Neural cell (in vitro differentiated cells): ENCODE results near the gene ARMH1. TPM values are rescaled to one million over a fixed set of nuclear protein-coding genes. Genes with fewer than 3 reads are reported as not detected.

Experiments
- H2AFZ ChIP-seq: fragments of 200-600, 300-800 bp; sonication (generic), shearing (Covaris generic); 2 replicates; pipeline ENCODE4 v1.6.0; 2014; ENCODE audit warnings: low read depth, mild to moderate bottlenecking, antibody characterized with exemption, low read length, moderate library complexity
- H3F3A ChIP-seq: fragments of 200-600 bp; shearing (Covaris generic); 2 replicates; pipeline ENCODE4 v1.6.1; 2016; ENCODE audit warnings: mild to moderate bottlenecking, moderate library complexity, mixed read lengths, antibody characterized with exemption, low read length; ENCODE audit not compliant: insufficient read depth, poor library complexity, severe bottlenecking
- H3K27ac ChIP-seq: fragments of 200-600, 300-800 bp; sonication (generic), shearing (Covaris generic); 2 replicates; pipeline ENCODE4 v1.5.1; 2014; ENCODE audit warnings: mild to moderate bottlenecking, low read length, moderate library complexity
- H3K27me3 ChIP-seq: fragments of 300-800, 200-600 bp; sonication (generic), shearing (Covaris generic); 2 replicates; pipeline ENCODE4 v1.6.0; 2014; ENCODE audit warnings: mild to moderate bottlenecking, low read depth, low read length, moderate library complexity; ENCODE audit not compliant: insufficient read depth
- H3K36me3 ChIP-seq: fragments of 300-800, 200-600 bp; sonication (generic), shearing (Covaris generic); 2 replicates; pipeline ENCODE4 v1.5.1; 2014; ENCODE audit warnings: mild to moderate bottlenecking, antibody characterized with exemption, low read length, moderate library complexity; ENCODE audit not compliant: insufficient read depth
- H3K4me2 ChIP-seq: fragments of 300-800, 200-600 bp; sonication (generic), shearing (Covaris generic); 2 replicates; pipeline ENCODE4 v1.6.0; 2014; ENCODE audit warnings: mild to moderate bottlenecking, low read length
- H3K4me3 ChIP-seq: fragments of 300-800, 200-600 bp; sonication (generic), shearing (Covaris generic); 2 replicates; pipeline ENCODE4 v1.5.1; 2014; ENCODE audit warnings: mild to moderate bottlenecking, low read length, moderate library complexity
- H3K79me2 ChIP-seq: fragments of 200-600 bp; shearing (Covaris generic); replicated peaks from 2 replicates; pipeline ENCODE4 v1.6.0; 2014; ENCODE audit warnings: mild to moderate bottlenecking, low read length, moderate library complexity; ENCODE audit not compliant: insufficient read depth
- H3K9ac ChIP-seq: fragments of 300-800, 200-600 bp; sonication (generic), shearing (Covaris generic); 2 replicates; pipeline ENCODE4 v1.6.1; 2016; ENCODE audit warnings: mild to moderate bottlenecking, low read length, mixed read lengths
- H3K9me2 ChIP-seq: fragments of 200-600 bp; shearing (Covaris generic); 2 replicates; pipeline ENCODE4 v1.6.1; 2016; ENCODE audit warnings: mild to moderate bottlenecking, low read length, mixed read lengths; ENCODE audit not compliant: insufficient read depth
- H3K9me3 ChIP-seq: fragments of 200-600, 300-800 bp; sonication (generic), shearing (Covaris generic); 2 replicates; pipeline ENCODE4 v1.6.1; 2016; ENCODE audit warnings: mild to moderate bottlenecking, mixed run types, low read length, moderate library complexity, mixed read lengths
- H4K20me1 ChIP-seq: fragments of 200-600 bp; shearing (Covaris generic); 2 replicates; pipeline ENCODE4 v1.6.1; 2016; ENCODE audit warnings: mild to moderate bottlenecking, mixed run types; ENCODE audit not compliant: insufficient read depth
- EP300 ChIP-seq: fragments of 450-650 bp; conservative IDR thresholded peaks from 2 replicates; pipeline ENCODE4 v1.6.1; 2014; ENCODE audit warnings: antibody characterized with exemption, mild to moderate bottlenecking, moderate library complexity; ENCODE audit not compliant: poor library complexity, severe bottlenecking
- EZH2 ChIP-seq: fragments of 200-600, 300-800 bp; shearing (Covaris generic), sonication (generic); IDR thresholded peaks from 2 replicates; pipeline ENCODE4 v1.6.1; 2014; ENCODE audit warnings: antibody characterized with exemption, low read length, borderline replicate concordance, mild to moderate bottlenecking; ENCODE audit not compliant: insufficient read depth, poor library complexity, severe bottlenecking
- MXI1 ChIP-seq: fragments of 450-650 bp; conservative IDR thresholded peaks from 2 replicates; pipeline ENCODE4 v1.6.1; 2014; ENCODE audit warnings: antibody characterized with exemption, mild to moderate bottlenecking; ENCODE audit not compliant: poor library complexity, severe bottlenecking
- POLR2AphosphoS5 ChIP-seq: IDR thresholded peaks from 2 replicates; pipeline ENCODE4 v1.6.1; 2012
- RAD21 ChIP-seq: fragments of 450-650 bp; conservative IDR thresholded peaks from 2 replicates; pipeline ENCODE4 v1.6.1; 2014; ENCODE audit warnings: antibody characterized with exemption, mild to moderate bottlenecking, moderate library complexity
- SMC3 ChIP-seq: fragments of 450-650 bp; conservative IDR thresholded peaks from 2 replicates; pipeline ENCODE4 v1.6.1; 2014; ENCODE audit warnings: antibody characterized with exemption, mild to moderate bottlenecking, moderate library complexity; ENCODE audit not compliant: poor library complexity
- TAF1 ChIP-seq: IDR thresholded peaks from 2 replicates; pipeline ENCODE4 v1.6.1; 2012; ENCODE audit warnings: low read depth
- polyA plus RNA-seq: library from polyadenylated mRNA; depleted of rRNA; stranded (reverse); fragments of >200 nt; gene quantifications from 2 replicates; pipeline ENCODE4 v1.2.3, GENCODE V29; 2014
- TF ChIP-seq, protein P1 (sequence below): fragments of 450-650 bp; IDR thresholded peaks from 2 replicates; pipeline ENCODE4 v1.5.1; 2014; ENCODE audit warnings: antibody characterized with exemption, mild to moderate bottlenecking, moderate library complexity; ENCODE audit not compliant: poor library complexity, severe bottlenecking
- TF ChIP-seq, protein P2 (sequence below): IDR thresholded peaks from 2 replicates; pipeline ENCODE4 v1.6.1; 2012; ENCODE audit warnings: borderline replicate concordance

The ARMH1 gene
- polyA plus RNA-seq, 1 donor from 2014 or later, result 105 TPM

DNA sequence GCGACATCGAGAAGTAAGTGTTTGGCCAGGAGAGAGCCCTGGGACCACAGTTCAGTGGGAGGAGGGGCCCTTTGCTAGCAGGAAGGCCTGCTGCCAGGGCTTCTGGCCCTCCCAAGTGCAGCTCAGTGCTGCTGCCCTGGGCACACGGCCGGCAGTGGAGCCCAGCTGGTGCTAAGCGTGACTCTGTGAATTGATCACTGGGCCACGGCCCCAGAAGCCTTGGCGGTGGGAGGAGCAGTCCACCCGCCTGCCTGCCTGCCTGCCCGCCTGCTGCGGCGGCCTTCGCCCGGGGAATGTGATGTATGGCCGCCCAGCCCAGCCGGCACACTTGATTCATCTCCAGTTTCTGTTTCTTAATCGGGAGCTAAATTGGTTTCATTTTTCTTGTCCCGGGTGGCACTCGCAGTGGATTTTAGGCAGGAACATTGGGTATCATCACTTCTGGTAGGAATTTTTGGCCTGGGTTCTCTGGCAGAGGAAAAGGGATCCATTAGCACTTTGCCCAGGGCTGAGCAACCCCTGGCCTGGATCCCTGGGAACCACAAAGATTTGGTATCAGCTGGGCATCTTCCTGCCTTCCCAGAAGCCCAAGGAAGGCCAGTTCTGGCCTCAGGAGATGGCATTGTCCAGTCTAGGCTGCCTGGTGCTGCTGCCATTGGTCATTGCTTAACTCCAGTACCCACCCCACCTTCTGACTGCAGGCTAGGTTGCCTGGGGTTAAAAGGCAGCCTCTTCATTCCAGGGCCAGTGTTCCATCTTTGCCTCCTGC lies 28.9 kb upstream of the ARMH1 start:
- Histone ChIP-seq H3K4me3 (no peak overlapping the region), H3K4me2 (no peak overlapping the region), H3K79me2 (no peaks in the 10 kb centered on the region), H3K9ac (no peak overlapping the region), H3K27ac (no peak overlapping the region), H3K27me3 (no peaks in the 10 kb centered on the region), H3K9me3 (no peaks in the 10 kb centered on the region), H3F3A (no peaks in the 10 kb centered on the region), H4K20me1 (no peaks in the 10 kb centered on the region), H3K36me3 (no peaks in the 10 kb centered on the region), H3K9me2 (no peaks in the 10 kb centered on the region), H2AFZ (no peak overlapping the region)
- no peak for TF ChIP-seq MXI1
- TF ChIP-seq RAD21, result no peak
- no peak for TF ChIP-seq EZH2
- no peak for TF ChIP-seq EP300
- no peak for TF ChIP-seq SMC3
- TF ChIP-seq POLR2AphosphoS5, result no peak
- TF ChIP-seq, protein P1, sequence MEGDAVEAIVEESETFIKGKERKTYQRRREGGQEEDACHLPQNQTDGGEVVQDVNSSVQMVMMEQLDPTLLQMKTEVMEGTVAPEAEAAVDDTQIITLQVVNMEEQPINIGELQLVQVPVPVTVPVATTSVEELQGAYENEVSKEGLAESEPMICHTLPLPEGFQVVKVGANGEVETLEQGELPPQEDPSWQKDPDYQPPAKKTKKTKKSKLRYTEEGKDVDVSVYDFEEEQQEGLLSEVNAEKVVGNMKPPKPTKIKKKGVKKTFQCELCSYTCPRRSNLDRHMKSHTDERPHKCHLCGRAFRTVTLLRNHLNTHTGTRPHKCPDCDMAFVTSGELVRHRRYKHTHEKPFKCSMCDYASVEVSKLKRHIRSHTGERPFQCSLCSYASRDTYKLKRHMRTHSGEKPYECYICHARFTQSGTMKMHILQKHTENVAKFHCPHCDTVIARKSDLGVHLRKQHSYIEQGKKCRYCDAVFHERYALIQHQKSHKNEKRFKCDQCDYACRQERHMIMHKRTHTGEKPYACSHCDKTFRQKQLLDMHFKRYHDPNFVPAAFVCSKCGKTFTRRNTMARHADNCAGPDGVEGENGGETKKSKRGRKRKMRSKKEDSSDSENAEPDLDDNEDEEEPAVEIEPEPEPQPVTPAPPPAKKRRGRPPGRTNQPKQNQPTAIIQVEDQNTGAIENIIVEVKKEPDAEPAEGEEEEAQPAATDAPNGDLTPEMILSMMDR, result no peak
- no peak for TF ChIP-seq TAF1

DNA sequence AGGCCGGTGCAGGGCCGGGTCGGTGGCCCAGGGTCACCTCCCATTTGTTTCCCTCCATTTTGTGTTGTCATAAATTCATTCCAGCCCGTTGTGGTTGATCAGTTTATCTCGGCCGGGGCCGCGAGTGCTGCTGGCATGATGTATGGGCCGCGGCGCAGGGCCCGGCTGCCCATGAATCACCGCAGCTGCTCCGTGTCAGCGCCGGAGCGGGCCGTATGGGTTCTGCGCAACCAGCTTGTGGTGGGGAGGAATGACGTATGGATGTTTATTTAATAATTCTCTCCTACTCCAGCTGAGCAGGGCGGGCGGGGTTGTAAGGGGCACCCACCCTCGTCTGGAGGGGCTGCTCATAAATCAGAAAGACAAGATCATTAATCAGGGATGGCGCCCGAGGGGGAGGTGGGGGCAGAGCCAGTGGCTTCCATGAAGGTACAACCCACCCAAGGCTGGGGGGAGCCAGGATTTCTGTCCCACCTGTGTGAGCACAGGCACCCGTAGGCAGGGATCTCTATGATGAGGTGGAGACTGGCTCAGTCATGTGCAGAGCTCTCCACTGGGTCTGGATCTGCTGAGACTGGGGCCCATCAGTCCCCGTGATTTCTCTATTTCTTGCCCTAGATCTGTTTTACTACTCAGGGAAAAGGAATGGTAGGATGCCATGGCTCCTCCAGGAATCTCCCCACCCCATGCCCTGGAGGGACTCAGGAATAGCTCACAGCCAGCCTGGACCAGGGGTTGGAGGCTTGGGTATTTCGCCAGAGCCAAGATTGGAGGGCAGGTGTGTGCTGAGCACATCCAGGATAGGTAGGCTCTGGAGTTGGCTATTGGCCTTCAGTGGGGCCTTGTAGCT lies 28.0 kb upstream of the ARMH1 start:
- Histone ChIP-seq H3K36me3 (no peaks in the 10 kb centered on the region), H3K79me2 (no peaks in the 10 kb centered on the region), H3K4me2 (no peak overlapping the region), H3K27me3 (no peaks in the 10 kb centered on the region), H2AFZ (no peak overlapping the region), H3K9me2 (no peaks in the 10 kb centered on the region), H3K9ac (no peak overlapping the region), H3K9me3 (no peaks in the 10 kb centered on the region), H3F3A (no peaks in the 10 kb centered on the region), H4K20me1 (no peaks in the 10 kb centered on the region), H3K27ac (no peak overlapping the region), H3K4me3 (no peak overlapping the region)
- no peak for TF ChIP-seq MXI1
- no peak for TF ChIP-seq SMC3
- TF ChIP-seq EZH2, result no peak
- no peak for TF ChIP-seq POLR2AphosphoS5
- TF ChIP-seq RAD21, result no peak
- TF ChIP-seq, protein P2, sequence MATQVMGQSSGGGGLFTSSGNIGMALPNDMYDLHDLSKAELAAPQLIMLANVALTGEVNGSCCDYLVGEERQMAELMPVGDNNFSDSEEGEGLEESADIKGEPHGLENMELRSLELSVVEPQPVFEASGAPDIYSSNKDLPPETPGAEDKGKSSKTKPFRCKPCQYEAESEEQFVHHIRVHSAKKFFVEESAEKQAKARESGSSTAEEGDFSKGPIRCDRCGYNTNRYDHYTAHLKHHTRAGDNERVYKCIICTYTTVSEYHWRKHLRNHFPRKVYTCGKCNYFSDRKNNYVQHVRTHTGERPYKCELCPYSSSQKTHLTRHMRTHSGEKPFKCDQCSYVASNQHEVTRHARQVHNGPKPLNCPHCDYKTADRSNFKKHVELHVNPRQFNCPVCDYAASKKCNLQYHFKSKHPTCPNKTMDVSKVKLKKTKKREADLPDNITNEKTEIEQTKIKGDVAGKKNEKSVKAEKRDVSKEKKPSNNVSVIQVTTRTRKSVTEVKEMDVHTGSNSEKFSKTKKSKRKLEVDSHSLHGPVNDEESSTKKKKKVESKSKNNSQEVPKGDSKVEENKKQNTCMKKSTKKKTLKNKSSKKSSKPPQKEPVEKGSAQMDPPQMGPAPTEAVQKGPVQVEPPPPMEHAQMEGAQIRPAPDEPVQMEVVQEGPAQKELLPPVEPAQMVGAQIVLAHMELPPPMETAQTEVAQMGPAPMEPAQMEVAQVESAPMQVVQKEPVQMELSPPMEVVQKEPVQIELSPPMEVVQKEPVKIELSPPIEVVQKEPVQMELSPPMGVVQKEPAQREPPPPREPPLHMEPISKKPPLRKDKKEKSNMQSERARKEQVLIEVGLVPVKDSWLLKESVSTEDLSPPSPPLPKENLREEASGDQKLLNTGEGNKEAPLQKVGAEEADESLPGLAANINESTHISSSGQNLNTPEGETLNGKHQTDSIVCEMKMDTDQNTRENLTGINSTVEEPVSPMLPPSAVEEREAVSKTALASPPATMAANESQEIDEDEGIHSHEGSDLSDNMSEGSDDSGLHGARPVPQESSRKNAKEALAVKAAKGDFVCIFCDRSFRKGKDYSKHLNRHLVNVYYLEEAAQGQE, result no peak
- TF ChIP-seq TAF1, result no peak
- TF ChIP-seq EP300, result no peak
